ENCODE measurements around the gene NFKBIZ. TPM values are rescaled to one million over a fixed set of nuclear protein-coding genes. Genes with fewer than 3 reads are reported as not detected.

Gene NFKBIZ
- total RNA-seq, 2 donors from 2014 or later = 30.1 to 92.3 TPM

Other genes with a start within 250 kb of the NFKBIZ start
- gene ZBTB11, start 172.4 kb upstream of the NFKBIZ start, total RNA-seq = 10 to 100 TPM; 11.5 to 20.5 TPM
- 100 to 1,000 TPM; 616 to 646 TPM for gene RPL24, start 162.8 kb upstream of the NFKBIZ start, total RNA-seq
- gene CEP97, start 124.9 kb upstream of the NFKBIZ start, total RNA-seq = 1 to 10 TPM; 3.3 to 3.4 TPM
- 1 to 10 TPM; 3.1 to 4.6 TPM for gene NXPE3, start 70.3 kb upstream of the NFKBIZ start, total RNA-seq

All from body of pancreas (tissue), 2 donors.